Loucy (cell line): ENCODE data around the gene SLC7A11.

ENCODE experiments used
- H2AFZ ChIP-seq: fragments of 200-600 bp; sonication (generic); 2 replicates; pipeline ENCODE4 v1.6.0; 2016; ENCODE audit warnings: antibody characterized with exemption, mild to moderate bottlenecking, low read length, moderate library complexity
- H3F3A ChIP-seq: fragments of 200-600 bp; 2 replicates; pipeline ENCODE4 v1.6.0; 2016; ENCODE audit warnings: antibody characterized with exemption, low read depth, mild to moderate bottlenecking
- H3K27me3 ChIP-seq: fragments of 200-600 bp; sonication (generic); 2 replicates; pipeline ENCODE4 v1.6.1; 2014; ENCODE audit warnings: low read length, mild to moderate bottlenecking; ENCODE audit not compliant: insufficient read depth, poor library complexity, severe bottlenecking
- H3K36me3 ChIP-seq: fragments of 200-600 bp; sonication (generic); 2 replicates; pipeline ENCODE4 v1.6.1; 2016; ENCODE audit warnings: low read length; ENCODE audit not compliant: insufficient read depth
- H3K4me1 ChIP-seq: fragments of 200-600 bp; sonication (generic); 2 replicates; pipeline ENCODE4 v1.5.1; 2014; ENCODE audit warnings: low read length, mild to moderate bottlenecking; ENCODE audit not compliant: insufficient read depth, poor library complexity, severe bottlenecking
- H3K4me2 ChIP-seq: fragments of 200-600 bp; sonication (generic); 2 replicates; pipeline ENCODE4 v1.6.0; 2014; ENCODE audit warnings: antibody characterized with exemption, low read length, low read depth, mild to moderate bottlenecking; ENCODE audit not compliant: poor library complexity, severe bottlenecking
- H3K4me3 ChIP-seq: fragments of 200-600 bp; sonication (generic); 2 replicates; pipeline ENCODE4 v1.5.1; 2014; ENCODE audit warnings: low read length, mild to moderate bottlenecking, mixed read lengths; ENCODE audit not compliant: poor library complexity, severe bottlenecking
- H3K79me2 ChIP-seq: fragments of 200-600 bp; sonication (generic); 2 replicates; pipeline ENCODE4 v1.6.1; 2014; ENCODE audit warnings: low read length; ENCODE audit not compliant: insufficient read depth
- H3K9ac ChIP-seq: fragments of 200-600 bp; sonication (generic); 2 replicates; pipeline ENCODE4 v1.6.0; 2014; ENCODE audit warnings: mild to moderate bottlenecking, low read depth, low read length, moderate library complexity; ENCODE audit not compliant: poor library complexity, severe bottlenecking
- H3K9me2 ChIP-seq: fragments of 200-600 bp; sonication (generic); replicated peaks from 2 replicates; pipeline ENCODE4 v1.6.1; 2016; ENCODE audit warnings: low read depth, low read length, mixed read lengths
- H3K9me3 ChIP-seq: fragments of 200-600 bp; sonication (generic); 2 replicates; pipeline ENCODE4 v1.6.1; 2014; ENCODE audit warnings: mild to moderate bottlenecking, antibody characterized with exemption, low read length, low read depth; ENCODE audit not compliant: insufficient read depth
- H4K20me1 ChIP-seq: fragments of 200-600 bp; sonication (generic); 2 replicates; pipeline ENCODE4 v1.6.0; 2014; ENCODE audit warnings: antibody characterized with exemption, low read length, mild to moderate bottlenecking; ENCODE audit not compliant: insufficient read depth, poor library complexity, severe bottlenecking
- CTCF ChIP-seq: fragments of 200-600 bp; sonication (generic); conservative IDR thresholded peaks from 2 replicates; pipeline ENCODE4 v1.5.1; 2014; ENCODE audit warnings: mild to moderate bottlenecking, antibody characterized with exemption, low read length
- EZH2phosphoT487 ChIP-seq: fragments of 200-600 bp; IDR thresholded peaks from 2 replicates; pipeline ENCODE4 v1.6.1; 2018; ENCODE audit warnings: antibody characterized with exemption, mild to moderate bottlenecking, moderate library complexity, borderline replicate concordance

Gene SLC7A11

GRCh38 chr4:138262030-138262429 lies 19.9 kb upstream of the SLC7A11 start:
- no peak overlapping the region for H3K9ac ChIP-seq
- no peak overlapping the region for H2AFZ ChIP-seq
- H3K27me3 ChIP-seq: no peaks in the 10 kb centered on the region
- no peaks in the 10 kb centered on the region for H4K20me1 ChIP-seq
- no peak for TF ChIP-seq CTCF
- no peaks in the 10 kb centered on the region for H3K36me3 ChIP-seq
- H3K9me3 ChIP-seq: no peaks in the 10 kb centered on the region
- H3K4me1 ChIP-seq: peaks cover 5% of the 10 kb centered on the region
- H3K4me2 ChIP-seq: no peak overlapping the region
- no peaks in the 10 kb centered on the region for H3F3A ChIP-seq
- no peaks in the 10 kb centered on the region for H3K9me2 ChIP-seq
- no peaks in the 10 kb centered on the region for H3K79me2 ChIP-seq
- H3K4me3 ChIP-seq: no peak overlapping the region

DNA sequence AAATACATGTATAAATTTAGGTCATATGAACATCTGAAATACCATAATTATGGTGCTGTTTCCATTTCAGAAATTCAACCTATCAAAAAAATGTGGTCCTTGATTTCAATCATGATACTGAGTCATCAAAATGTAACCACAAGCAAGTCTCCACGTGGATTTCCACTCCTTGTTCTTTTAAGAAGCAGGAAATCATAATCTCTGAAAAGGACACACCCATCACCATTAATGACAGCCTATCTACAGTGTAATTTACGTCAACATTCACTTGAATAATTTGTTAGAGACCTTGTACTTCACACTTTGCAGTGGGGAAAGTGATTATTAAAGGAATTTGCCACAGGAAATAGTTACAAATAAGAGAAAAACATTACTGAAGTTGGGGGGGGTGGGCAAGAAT lies 17.7 kb upstream of the SLC7A11 start:
- Histone ChIP-seq H3K4me3 (no peak overlapping the region), H3K9me2 (no peaks in the 10 kb centered on the region), H3K79me2 (no peaks in the 10 kb centered on the region), H3F3A (no peaks in the 10 kb centered on the region), H4K20me1 (no peaks in the 10 kb centered on the region), H3K4me2 (no peak overlapping the region), H3K4me1 (peaks cover 5% of the 10 kb centered on the region), H3K27me3 (no peaks in the 10 kb centered on the region), H2AFZ (no peak overlapping the region), H3K36me3 (no peaks in the 10 kb centered on the region), H3K9ac (no peak overlapping the region), H3K9me3 (no peaks in the 10 kb centered on the region)
- TF ChIP-seq CTCF (no peak), EZH2phosphoT487 (no peak)

DNA sequence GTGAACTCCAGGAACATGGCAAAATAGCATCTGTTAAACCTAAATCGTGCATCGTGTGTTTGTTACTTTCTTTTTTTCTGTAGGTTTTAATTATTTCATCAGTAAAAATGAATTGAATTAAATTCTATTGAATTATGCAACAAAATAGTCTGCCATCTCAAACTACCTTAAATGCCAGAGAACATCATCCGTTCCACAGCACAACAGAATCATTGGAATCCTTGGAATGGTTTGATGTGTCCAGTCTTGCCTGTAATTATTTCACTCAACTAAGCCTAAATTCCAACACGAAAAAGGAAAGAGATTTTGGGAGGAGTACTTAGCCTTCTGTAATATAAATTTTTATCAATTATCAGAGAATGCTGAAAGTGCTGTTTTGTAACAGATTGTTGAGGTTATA lies 17.1 kb upstream of the SLC7A11 start:
- Histone ChIP-seq H3F3A (no peaks in the 10 kb centered on the region), H3K4me2 (no peak overlapping the region), H3K9me2 (no peaks in the 10 kb centered on the region), H3K36me3 (no peaks in the 10 kb centered on the region), H3K4me1 (peaks cover 5% of the 10 kb centered on the region), H3K9ac (no peak overlapping the region), H2AFZ (no peak overlapping the region), H4K20me1 (no peaks in the 10 kb centered on the region), H3K27me3 (no peaks in the 10 kb centered on the region), H3K79me2 (no peaks in the 10 kb centered on the region), H3K9me3 (no peaks in the 10 kb centered on the region), H3K4me3 (no peak overlapping the region)
- TF ChIP-seq CTCF (no peak), EZH2phosphoT487 (no peak)
